Testis (tissue), 3 donors: ENCODE measurements around the gene TNN. TPM values are rescaled to one million over a fixed set of nuclear protein-coding genes. Genes with fewer than 3 reads are reported as not detected.

ENCODE experiments used
- DNase-seq: peaks from one replicate; pipeline ENCODE4 v3.0.0-alpha.2; 2019
- H3K27ac ChIP-seq, 2 donors: fragments of 200-600 bp; sonication (generic); one replicate each; pipeline ENCODE4 v1.5.1; 2019
- H3K27me3 ChIP-seq: fragments of 200-600 bp; sonication (generic); one replicate; pipeline ENCODE4 v1.5.1; 2019
- H3K36me3 ChIP-seq: fragments of 200-600 bp; sonication (generic); one replicate; pipeline ENCODE4 v1.5.1; 2017; ENCODE audit warnings: low read depth; ENCODE audit errors: missing control alignments
- H3K4me1 ChIP-seq: fragments of 200-600 bp; sonication (generic); one replicate; pipeline ENCODE4 v1.5.1; 2019
- H3K4me3 ChIP-seq, 2 donors: fragments of 200-600 bp; sonication (generic); one replicate each; pipeline ENCODE4 v1.5.1; 2017 to 2019
- H3K9me3 ChIP-seq: fragments of 200-600 bp; sonication (generic); one replicate; pipeline ENCODE4 v1.5.1; 2017
- POLR2A ChIP-seq: fragments of 450-650 bp; IDR thresholded peaks from one replicate; pipeline ENCODE4 v1.6.1; 2017; ENCODE audit warnings: antibody characterized with exemption, mild to moderate bottlenecking, moderate library complexity
- WGBS, 2 donors: methylation state at CpG; one replicate each; pipeline ENCODE4 v1.1.5; 2018; 5-methylcytosine and 5-hydroxymethylcytosine counted together
- intact Hi-C: fragments of 100-400 bp; cut with DNase I; formaldehyde crosslinking; loops from one replicate; pipeline ENCODE4 v1.15.1; 2023; ENCODE audit warnings: low total_unique reads
- polyA plus RNA-seq: library from polyadenylated mRNA; stranded (reverse); fragments of 350-450 nt; fragmentation: Illumina TruSeq; extraction: RNeasy Lipid Tissue Mini Kit (QIAGEN cat#74804); gene quantifications from one replicate; pipeline ENCODE4 v1.2.3, GENCODE V29; 2014; ENCODE audit warnings: low read depth, low replicate concordance; ENCODE audit not compliant: insufficient read depth
- total RNA-seq, 2 donors: library from RNA; depleted of rRNA; stranded (reverse); fragments of >200 nt; gene quantifications; one replicate each; pipeline ENCODE4 v1.2.3, GENCODE V29; 2016
- TF ChIP-seq, protein P1 (sequence below), 3 experiments: fragments of 450-650 bp in 2 of 3; fragments of 200-600 bp in 1 of 3; sonication (generic) in 1 of 3; IDR thresholded peaks; one replicate each; pipeline ENCODE4 v1.5.1; 2016 to 2019; ENCODE audit warnings: antibody characterized with exemption in 3 of 3, mild to moderate bottlenecking in 2 of 3, moderate library complexity in 1 of 3

Gene TNN
- total and polyA plus RNA-seq, 3 donors from 2014 or later, result 0.16 to 0.37 (median 0.22) TPM

GRCh38 chr1:175045519-175045918 lies 22.1 kb upstream of the TNN start:
- peak overlapping the region in 1 of 2 donors; percentile 7 for H3K4me3 ChIP-seq
- H3K9me3 ChIP-seq, result no peaks in the 10 kb centered on the region
- DNase-seq, result no peak
- 45 to 84% methylated on average over 22 to 27 of the region's 32 CpGs for WGBS, 2 donors
- no peaks in the 10 kb centered on the region for H3K36me3 ChIP-seq
- no peak overlapping the region for H3K27ac ChIP-seq
- no peaks in the 10 kb centered on the region for H3K27me3 ChIP-seq
- intact Hi-C loops, result no loop called here
- TF ChIP-seq, protein P1, sequence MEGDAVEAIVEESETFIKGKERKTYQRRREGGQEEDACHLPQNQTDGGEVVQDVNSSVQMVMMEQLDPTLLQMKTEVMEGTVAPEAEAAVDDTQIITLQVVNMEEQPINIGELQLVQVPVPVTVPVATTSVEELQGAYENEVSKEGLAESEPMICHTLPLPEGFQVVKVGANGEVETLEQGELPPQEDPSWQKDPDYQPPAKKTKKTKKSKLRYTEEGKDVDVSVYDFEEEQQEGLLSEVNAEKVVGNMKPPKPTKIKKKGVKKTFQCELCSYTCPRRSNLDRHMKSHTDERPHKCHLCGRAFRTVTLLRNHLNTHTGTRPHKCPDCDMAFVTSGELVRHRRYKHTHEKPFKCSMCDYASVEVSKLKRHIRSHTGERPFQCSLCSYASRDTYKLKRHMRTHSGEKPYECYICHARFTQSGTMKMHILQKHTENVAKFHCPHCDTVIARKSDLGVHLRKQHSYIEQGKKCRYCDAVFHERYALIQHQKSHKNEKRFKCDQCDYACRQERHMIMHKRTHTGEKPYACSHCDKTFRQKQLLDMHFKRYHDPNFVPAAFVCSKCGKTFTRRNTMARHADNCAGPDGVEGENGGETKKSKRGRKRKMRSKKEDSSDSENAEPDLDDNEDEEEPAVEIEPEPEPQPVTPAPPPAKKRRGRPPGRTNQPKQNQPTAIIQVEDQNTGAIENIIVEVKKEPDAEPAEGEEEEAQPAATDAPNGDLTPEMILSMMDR (IDR thresholded peaks at IDR 0.05), result no peak
- no peak for TF ChIP-seq POLR2A
- H3K4me1 ChIP-seq, result no peaks in the 10 kb centered on the region

DNA sequence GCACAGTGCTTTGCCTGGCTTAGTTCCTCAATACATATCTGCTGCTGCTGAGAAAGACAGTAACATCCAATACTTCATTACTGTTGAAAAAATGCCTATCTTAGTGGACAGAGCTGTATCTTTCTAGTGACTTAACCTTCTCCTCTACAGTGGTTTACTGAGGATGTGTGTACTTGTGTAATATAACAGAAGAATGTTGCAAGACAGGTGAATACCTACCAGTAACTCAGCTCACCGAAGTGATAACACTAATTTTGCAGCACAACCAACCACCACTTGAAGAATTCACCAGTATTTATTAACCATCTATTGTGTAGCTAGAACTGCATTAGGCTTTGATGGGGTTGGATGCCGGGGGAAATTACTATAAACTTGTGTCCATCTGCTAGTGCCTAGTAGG lies 16.6 kb upstream of the TNN start:
- no peak overlapping the region for H3K4me3 ChIP-seq
- intact Hi-C loops, result no loop called here
- 86 to 93% methylated on average over 2 of the region's 2 CpGs for WGBS, 2 donors

GRCh38 chr1:175054736-175055135 lies 12.9 kb upstream of the TNN start:
- no peak for DNase-seq
- H3K9me3 ChIP-seq, result no peaks in the 10 kb centered on the region
- intact Hi-C loops, result no loop called here
- 77 to 86% methylated on average over 3 of the region's 3 CpGs for WGBS, 2 donors
- H3K4me1 ChIP-seq, result no peaks in the 10 kb centered on the region
- TF ChIP-seq, protein P1 (IDR thresholded peaks at IDR 0.05), result no peak
- no peak for TF ChIP-seq POLR2A
- no peaks in the 10 kb centered on the region for H3K27me3 ChIP-seq
- no peak overlapping the region for H3K27ac ChIP-seq
- no peaks in the 10 kb centered on the region for H3K36me3 ChIP-seq
- H3K4me3 ChIP-seq, result no peak overlapping the region

More for the DNA sequence above, 16.6 kb upstream of the TNN start:
- no peaks in the 10 kb centered on the region for H3K27me3 ChIP-seq
- H3K36me3 ChIP-seq, result no peaks in the 10 kb centered on the region
- H3K4me1 ChIP-seq, result no peaks in the 10 kb centered on the region
- DNase-seq, result no peak
- no peak for TF ChIP-seq POLR2A
- TF ChIP-seq, protein P1 (IDR thresholded peaks at IDR 0.05), result no peak
- no peaks in the 10 kb centered on the region for H3K9me3 ChIP-seq
- H3K27ac ChIP-seq, result no peak overlapping the region

- no peaks in the 10 kb centered on the region for H3K9me3 ChIP-seq
- TF ChIP-seq, protein P1 (IDR thresholded peaks at IDR 0.05), result no peak
- no peak for TF ChIP-seq POLR2A
- WGBS, 2 donors, result 53 to 64% methylated on average over 1 of the region's 1 CpG
- intact Hi-C loops, result no loop called here
- no peaks in the 10 kb centered on the region for H3K36me3 ChIP-seq
- H3K27me3 ChIP-seq, result no peaks in the 10 kb centered on the region
- H3K27ac ChIP-seq, result no peak overlapping the region
- no peak for DNase-seq
- no peak overlapping the region for H3K4me3 ChIP-seq
- no peaks in the 10 kb centered on the region for H3K4me1 ChIP-seq
These were observed 5.3 kb upstream of the TNN start for GRCh38 chr1:175062339-175062738.

GRCh38 chr1:175062858-175063257 lies 4.8 kb upstream of the TNN start:
- Histone ChIP-seq H3K9me3 (no peaks in the 10 kb centered on the region), H3K4me1 (no peaks in the 10 kb centered on the region), H3K27ac (no peak overlapping the region), H3K4me3 (no peak overlapping the region), H3K36me3 (no peaks in the 10 kb centered on the region), H3K27me3 (no peaks in the 10 kb centered on the region)
- no peak for TF ChIP-seq POLR2A
- TF ChIP-seq, protein P1 (IDR thresholded peaks at IDR 0.05), result no peak
- intact Hi-C loops, result no loop called here
- DNase-seq, result no peak
- 74 to 82% methylated on average over 2 of the region's 2 CpGs for WGBS, 2 donors
